Measurements from ENCODE around the gene RPP14. TPM values are rescaled to one million over a fixed set of nuclear protein-coding genes. Genes with fewer than 3 reads are reported as not detected.

Gene RPP14
- total RNA-seq, 4 donors from 2014 or later: 9.1 to 16.0 (median 10.4) TPM

- Histone ChIP-seq H3K4me3 (no peak overlapping the region), H3K27me3 (no peaks in the 10 kb centered on the region), H3K9me3 (no peaks in the 10 kb centered on the region), H3K4me1 (peaks cover 0 to 37% (median 18%) of the 10 kb centered on the region in 4 donors), H3K36me3 (peaks cover 0 to 10% (median 2%) of the 10 kb centered on the region in 4 donors), H3K27ac (replicated peaks in 1 of 4) (no peak overlapping the region)
- intact Hi-C loops (cut with DNase I): no loop called here
- DNase-seq (ENCODE audit: extremely low spot score): no peak
- TF ChIP-seq CTCF (IDR thresholded peaks at IDR 0.05) (no peak), POLR2A (IDR thresholded peaks at IDR 0.05; ENCODE audit: low read depth) (no peak), EP300 (IDR thresholded peaks at IDR 0.05) (no peak), POLR2AphosphoS5 (IDR thresholded peaks at IDR 0.05) (no peak)
- 72% methylated on average over 5 of the region's 5 CpGs for WGBS
Measured at GRCh38 chr3:58342676-58343075, 36.6 kb downstream of the RPP14 start.

- Histone ChIP-seq H3K4me1 (peaks cover 3 to 45% (median 30%) of the 10 kb centered on the region in 4 donors), H3K27me3 (no peaks in the 10 kb centered on the region), H3K36me3 (peaks cover 0 to 7% (median 2%) of the 10 kb centered on the region in 4 donors), H3K4me3 (no peak overlapping the region), H3K9me3 (no peaks in the 10 kb centered on the region), H3K27ac (replicated peaks in 1 of 4) (no peak overlapping the region)
- no peak for DNase-seq (ENCODE audit: extremely low spot score)
- 95% methylated on average over 4 of the region's 4 CpGs for WGBS
- TF ChIP-seq CTCF (IDR thresholded peaks at IDR 0.05) (no peak), POLR2AphosphoS5 (IDR thresholded peaks at IDR 0.05) (no peak), POLR2A (IDR thresholded peaks at IDR 0.05; ENCODE audit: low read depth) (no peak), EP300 (IDR thresholded peaks at IDR 0.05) (no peak)
- intact Hi-C loops (cut with DNase I): no loop called here
Measured at GRCh38 chr3:58345457-58345856, 39.4 kb downstream of the RPP14 start.

- Histone ChIP-seq H3K4me1 (peaks cover 3 to 50% (median 32%) of the 10 kb centered on the region in 4 donors), H3K4me3 (no peak overlapping the region), H3K27me3 (no peaks in the 10 kb centered on the region), H3K36me3 (peaks cover 0 to 3% (median 0%) of the 10 kb centered on the region in 4 donors), H3K9me3 (no peaks in the 10 kb centered on the region), H3K27ac (replicated peaks in 1 of 4) (no peak overlapping the region)
- intact Hi-C loops (cut with DNase I): no loop called here
- 50% methylated on average over 2 of the region's 2 CpGs for WGBS
- TF ChIP-seq POLR2AphosphoS5 (IDR thresholded peaks at IDR 0.05): no peak
- TF ChIP-seq EP300 (IDR thresholded peaks at IDR 0.05): no peak
- TF ChIP-seq POLR2A (IDR thresholded peaks at IDR 0.05; ENCODE audit: low read depth): no peak
- no peak for TF ChIP-seq CTCF (IDR thresholded peaks at IDR 0.05)
- DNase-seq (ENCODE audit: extremely low spot score): no peak
Measured at GRCh38 chr3:58346368-58346767, 40.3 kb downstream of the RPP14 start.

- H3K36me3 ChIP-seq: no peaks in the 10 kb centered on the region
- no peaks in the 10 kb centered on the region for H3K9me3 ChIP-seq
- WGBS: 88% methylated on average over 7 of the region's 7 CpGs
- H3K27me3 ChIP-seq: no peaks in the 10 kb centered on the region
- H3K27ac ChIP-seq (replicated peaks in 1 of 4): no peak overlapping the region
- intact Hi-C loops (cut with DNase I): no loop called here
- no peak for TF ChIP-seq CTCF (IDR thresholded peaks at IDR 0.05)
- no peak for TF ChIP-seq EP300 (IDR thresholded peaks at IDR 0.05)
- no peak for TF ChIP-seq POLR2A (IDR thresholded peaks at IDR 0.05; ENCODE audit: low read depth)
- no peak for TF ChIP-seq POLR2AphosphoS5 (IDR thresholded peaks at IDR 0.05)
- H3K4me3 ChIP-seq: no peak overlapping the region
- peaks cover 3 to 39% (median 27%) of the 10 kb centered on the region in 4 donors for H3K4me1 ChIP-seq
- DNase-seq (ENCODE audit: extremely low spot score): no peak
Measured at GRCh38 chr3:58347984-58348383, 41.9 kb downstream of the RPP14 start.
